Heart left ventricle (tissue), 13 donors: ENCODE measurements around the gene ATM.

Experiments
- CTCF ChIP-seq, 12 donors: fragments of 200-600 bp; sonication (generic) in 4 of 12; IDR thresholded peaks; one replicate each; pipeline versions ENCODE4 v1.5.0 to v1.8.0; 2018 to 2022; ENCODE audit warnings: antibody characterized with exemption in 12 of 12, mild to moderate bottlenecking in 5 of 12
- POLR2A ChIP-seq, 2 donors: fragments of 450-650 bp; IDR thresholded peaks; one replicate each; pipeline ENCODE4 v1.6.1; 2017; ENCODE audit warnings: antibody characterized with exemption in 2 of 2, mild to moderate bottlenecking in 2 of 2, moderate library complexity in 2 of 2
- donor health status: ischemic (EF 13 %, LVEDD 7.1; RV severe dilation, severe dysfunction).
- donor health status: DM: no; HTN: yes; CAD: no.
- donor health status: DM: no; HTN: no; CAD: no.
- donor health status: ischemic (EF 25% LVEDD 6.9; RV normal size, moderate dysfunction).
- donor health status: ischemic (EF 25% LVEDD 5.7; RV mildly dilated, moderate dysfunction).
- donor health status: ischemic (EF 35%, LVEDD 5.7; RV mildly dilated, moderate dysfunction).
- donor health status: nonischemic (EF 11% LVEDD 7.7; RV severe dilation, severe dysfunction).
- donor health status: DM: yes; HTN: yes; CAD: no.
- donor health status: PGD.
- donor health status: ischemic (EF 29% LVEDD 5.4; RV normal size, mild dysfunction).
- donor health status: nonischemic (EF 23%, LVEDD 6.1; RV moderate dilation, normal function).

GRCh38 chr11:108196901-108197300 is 26.0 kb upstream of the ATM start:
- TF ChIP-seq CTCF (IDR thresholded peaks at IDR 0.05) (no peak), POLR2A (IDR thresholded peaks at IDR 0.05) (no peak)
